Hematopoietic multipotent progenitor cell treated with erythropoietin and hydrocortisone succinate and interleukin-3 and kit ligand, for 17 days (in vitro differentiated cells): ENCODE results near the gene MAP7.
"Not testable (repeated sequence)": the region's sequence is repeated elsewhere in the genome, so short reads cannot be mapped to it uniquely, and the experiment has no call there.

Source experiments
- DNase-seq: peaks from one replicate; pipeline ENCODE4 v3.0.0-alpha.2; 2015; ENCODE audit warnings: low spot score

MAP7 gene

DNA sequence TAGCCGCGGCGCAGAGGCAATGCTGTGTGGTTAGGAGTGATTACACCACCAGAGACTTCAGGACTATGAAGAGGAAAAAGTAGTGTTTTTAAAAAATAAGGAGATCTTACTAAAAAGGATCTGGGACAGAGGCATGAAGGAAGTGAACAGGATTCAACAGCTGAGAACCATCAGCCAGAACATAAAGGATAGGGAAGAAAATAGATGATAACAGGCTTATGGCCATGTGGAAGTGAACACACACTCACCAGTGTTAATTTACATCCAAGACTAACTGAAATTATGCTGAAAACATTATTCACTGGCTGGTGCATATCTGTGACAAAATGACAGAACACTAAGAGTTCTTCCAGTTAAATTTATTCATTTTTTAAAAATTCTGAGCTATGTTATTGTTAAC lies 213.1 kb downstream of the MAP7 start:
- no peak for DNase-seq

DNA sequence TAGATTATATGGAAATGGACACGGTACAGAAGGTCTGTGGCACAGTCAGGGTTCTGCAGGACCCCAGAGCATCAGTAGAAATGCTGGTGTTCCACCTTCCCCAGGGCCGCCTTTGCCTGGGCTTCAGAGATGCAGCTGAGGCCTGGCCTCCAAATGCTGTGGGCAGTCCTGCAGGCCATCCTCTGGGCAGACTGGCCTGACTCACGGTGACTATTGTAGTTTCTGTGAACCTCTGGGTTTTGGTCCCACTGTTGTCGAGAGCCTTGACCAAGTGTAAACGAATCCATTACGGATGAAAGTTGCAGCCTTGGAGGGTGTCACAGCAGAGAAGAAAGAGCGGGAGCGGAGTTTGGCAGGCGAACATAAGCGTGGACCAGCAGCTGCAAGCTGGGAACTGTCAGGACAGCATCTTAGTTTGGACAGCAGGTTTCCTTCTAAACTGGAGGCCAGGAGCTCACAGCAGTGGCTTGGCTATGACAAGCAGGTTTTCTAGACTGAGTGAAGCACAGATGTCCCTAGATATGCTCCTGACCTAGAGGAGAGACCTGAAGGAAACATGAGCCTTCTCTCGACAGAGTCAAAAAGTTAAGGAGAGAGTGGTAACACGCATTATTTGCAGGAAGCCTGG lies 214.4 kb downstream of the MAP7 start:
- peak; percentile 38 for DNase-seq

DNA sequence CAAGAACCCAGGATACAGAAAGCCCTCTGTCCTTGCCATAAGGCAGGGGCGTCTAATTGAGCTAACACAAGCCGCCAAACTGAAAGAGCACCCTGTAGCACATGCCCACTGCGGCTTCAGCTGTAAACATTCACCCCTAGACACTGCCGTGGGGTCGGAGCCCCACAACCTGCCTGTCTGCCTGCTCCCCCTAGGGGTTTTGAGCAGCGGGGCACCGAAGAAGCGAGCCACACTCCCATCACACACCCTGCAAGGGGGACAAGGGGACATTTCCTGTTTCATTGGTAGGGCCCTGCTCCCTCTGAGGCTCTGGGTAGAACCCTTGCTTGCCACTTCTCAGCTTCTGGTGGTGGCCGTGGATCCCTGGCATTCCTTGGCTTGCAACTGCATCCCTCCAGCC lies 215.4 kb downstream of the MAP7 start:
- no peak for DNase-seq

DNA sequence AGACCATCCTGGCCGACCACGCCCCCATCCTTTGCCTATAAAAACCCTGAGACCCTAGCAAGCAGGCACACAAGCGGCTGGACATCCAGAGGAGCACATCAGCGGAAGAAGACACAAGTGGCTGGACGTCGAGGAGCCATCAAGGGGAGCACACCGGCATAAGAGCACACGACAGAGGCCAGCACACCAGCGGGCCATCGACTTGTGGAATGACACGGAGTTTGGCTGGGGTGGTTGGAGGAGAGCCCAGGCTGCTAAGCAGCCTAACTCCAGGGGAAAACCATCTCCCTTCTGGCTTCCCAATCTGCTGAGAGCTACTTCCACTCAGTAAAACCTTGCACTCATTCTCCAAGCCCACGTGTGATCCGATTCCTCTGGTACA lies 215.8 kb downstream of the MAP7 start:
- DNase-seq, result no peak

DNA sequence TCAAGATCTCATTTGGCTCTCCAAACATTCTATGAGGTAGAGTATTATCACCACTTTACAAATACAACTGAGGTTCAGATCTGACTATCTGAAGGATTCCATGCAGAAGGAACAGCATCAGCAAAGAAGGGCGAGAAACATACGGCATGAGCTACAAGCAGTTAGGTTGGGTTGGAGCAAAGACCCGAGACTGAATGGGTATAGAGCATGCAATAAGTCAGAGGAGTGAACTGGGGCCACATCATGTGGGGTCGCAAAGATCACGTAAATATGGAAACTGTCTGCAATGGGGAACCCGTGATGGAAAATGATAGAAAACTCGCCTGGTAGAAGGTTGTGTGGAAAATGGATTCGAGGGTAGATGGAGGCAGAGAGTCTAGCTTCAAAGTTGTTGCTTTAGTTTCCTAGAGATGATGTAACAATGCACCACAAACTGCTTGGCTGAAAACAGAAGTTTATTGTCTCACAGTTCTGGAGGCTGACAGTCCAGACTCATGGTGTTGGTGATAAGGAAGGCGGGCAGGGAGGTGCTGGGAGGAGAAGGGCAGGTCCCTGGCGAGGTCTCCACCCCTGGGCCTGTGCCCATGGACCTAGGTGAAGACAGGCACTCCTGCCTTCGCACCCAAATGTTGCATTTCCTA lies 216.3 kb downstream of the MAP7 start:
- peak; percentile 61 for DNase-seq

DNA sequence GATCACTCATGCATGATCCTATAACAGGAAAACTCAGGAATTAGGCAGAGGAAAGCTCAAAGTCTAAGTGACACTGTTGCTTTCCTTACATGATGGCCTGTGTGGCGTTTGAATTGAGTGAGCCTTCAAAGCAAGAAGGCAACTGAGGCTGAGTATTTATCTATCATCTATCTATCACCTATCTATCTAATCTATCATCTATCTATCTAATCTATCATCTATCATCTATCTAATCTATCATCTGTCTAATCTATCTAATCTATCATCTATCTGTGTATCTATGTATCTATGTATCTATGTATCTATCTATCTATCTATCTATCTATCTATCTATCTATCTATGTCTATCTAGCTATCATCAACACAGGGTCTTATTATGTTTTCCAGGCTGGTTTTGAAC lies 218.8 kb downstream of the MAP7 start:
- no peak for DNase-seq

DNA sequence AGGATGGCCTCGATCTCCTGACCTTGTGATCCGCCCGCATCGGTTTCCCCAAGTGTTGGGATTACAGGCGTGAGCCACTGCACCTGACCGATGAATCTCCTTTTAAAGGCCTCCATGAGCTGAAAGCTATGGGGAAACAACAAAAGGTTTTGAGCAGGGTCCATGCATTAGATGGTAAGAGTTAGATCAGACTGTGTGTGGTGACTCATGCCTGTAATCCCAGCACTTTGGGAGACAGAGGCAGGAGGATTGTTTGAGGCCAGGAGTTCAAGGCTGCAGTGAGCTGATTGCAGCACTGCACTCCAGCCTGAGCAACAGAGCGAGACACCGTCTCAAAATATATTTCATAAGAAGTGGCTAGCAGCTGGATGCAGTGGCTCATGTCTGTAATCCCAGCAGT lies 219.6 kb downstream of the MAP7 start:
- no peak for DNase-seq

DNA sequence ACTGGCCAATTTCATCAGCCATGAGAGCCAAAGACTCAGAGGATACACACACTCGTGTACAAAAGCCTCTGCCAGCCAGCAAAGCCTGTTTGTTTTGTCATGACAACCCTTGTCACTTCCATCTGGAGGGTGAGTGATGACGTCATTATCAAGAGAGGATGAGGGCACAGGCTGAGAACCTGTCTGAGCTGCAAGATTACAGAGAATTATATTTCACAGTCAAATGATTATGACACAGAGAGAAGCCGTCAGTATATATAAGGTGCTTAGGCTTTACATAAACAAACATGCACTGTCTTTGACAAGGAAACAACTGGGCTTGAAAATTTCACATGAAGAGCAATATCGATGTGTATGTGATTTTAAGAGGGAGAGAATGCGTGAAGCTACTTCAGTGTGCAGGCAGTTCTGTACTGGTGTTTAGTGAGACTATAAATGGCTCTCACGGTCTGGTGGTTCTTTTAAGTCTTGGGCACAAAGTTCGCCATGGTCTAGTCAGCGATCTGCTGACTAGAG lies 224.1 kb downstream of the MAP7 start:
- peak; percentile 54 for DNase-seq

DNA sequence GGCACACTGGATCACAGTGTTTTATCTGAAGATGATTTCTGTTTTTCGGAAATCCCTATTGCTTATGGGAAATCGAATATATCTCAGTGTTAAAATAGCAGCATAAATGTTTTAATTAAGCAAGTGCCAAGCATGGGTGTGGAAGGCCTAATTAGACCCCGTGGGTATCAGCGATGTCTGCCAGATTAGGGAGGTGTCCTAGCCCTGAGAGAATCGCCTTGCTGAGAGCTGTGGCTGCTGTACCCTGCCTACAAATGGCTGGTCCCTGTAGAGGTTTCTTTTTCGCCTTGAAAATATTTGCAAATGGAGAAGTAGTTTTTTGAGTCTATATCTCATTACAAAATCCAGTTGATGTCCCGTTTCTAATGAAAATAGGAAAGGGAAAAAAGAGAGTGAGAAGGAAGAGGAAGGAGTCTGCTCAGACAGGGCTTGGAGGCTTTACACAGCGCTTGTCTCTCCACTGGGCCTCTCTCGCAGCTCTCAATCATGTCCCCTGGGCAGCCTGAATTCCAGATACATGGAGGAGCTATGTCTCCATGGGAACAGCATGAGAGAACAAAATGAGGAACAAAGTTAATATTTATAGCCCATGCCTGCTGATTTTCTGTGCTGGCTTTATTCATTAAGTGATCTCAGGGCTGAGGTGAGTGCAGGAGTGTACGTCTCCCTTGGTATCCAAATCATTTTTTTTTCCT lies 225.4 kb downstream of the MAP7 start:
- no peak for DNase-seq

DNA sequence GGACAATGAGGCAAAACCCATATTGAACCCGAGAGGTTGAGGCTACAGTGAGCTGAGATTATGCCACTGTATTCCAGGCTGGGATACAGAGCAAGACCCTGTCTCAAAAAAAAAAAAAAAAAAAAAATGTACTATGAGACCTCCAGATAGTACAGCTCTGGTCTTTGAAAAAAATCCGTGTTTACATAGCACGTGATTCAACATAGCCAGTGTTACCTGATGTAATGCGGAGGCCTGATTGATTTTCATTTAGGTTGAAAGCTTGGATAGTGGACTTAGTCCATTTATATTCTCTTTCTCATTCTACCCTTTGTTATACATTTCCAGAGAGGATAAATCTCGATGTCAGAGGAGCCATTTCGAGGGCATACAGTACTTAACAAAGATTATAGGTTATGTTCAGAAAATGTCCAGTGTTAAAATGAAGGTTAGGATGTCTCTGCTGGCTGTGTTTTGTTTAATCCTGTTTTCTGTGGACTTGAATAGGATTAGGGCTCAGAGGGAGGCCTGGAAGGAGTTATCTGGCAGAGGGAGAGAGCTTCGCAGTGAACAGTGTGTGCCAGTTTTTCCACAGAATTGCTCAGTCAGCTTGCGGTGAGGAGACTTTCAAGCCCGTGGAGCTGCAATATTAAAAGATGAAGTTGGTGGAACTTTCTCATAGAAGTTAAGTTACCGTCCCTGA lies 226.7 kb downstream of the MAP7 start:
- DNase-seq, result no peak

DNA sequence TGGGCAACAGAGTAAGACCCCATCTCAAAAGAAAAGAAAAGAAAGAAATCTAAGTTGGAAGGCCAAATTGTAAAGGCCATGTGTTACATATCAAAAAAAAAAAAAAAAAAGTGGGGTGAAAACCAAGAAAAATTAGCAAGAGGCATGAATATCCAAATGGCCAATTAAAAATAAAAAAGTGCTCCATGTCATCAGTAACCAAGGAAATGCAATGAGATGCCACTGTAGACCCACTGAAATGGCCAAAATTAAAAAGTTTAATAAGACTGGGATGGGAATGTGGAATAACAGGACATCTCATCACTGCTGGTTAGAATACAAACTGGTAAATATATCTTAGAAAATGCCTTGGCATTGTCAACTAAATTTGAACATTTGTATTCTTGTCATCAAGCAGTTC lies 230.5 kb downstream of the MAP7 start:
- DNase-seq, result no peak

DNA sequence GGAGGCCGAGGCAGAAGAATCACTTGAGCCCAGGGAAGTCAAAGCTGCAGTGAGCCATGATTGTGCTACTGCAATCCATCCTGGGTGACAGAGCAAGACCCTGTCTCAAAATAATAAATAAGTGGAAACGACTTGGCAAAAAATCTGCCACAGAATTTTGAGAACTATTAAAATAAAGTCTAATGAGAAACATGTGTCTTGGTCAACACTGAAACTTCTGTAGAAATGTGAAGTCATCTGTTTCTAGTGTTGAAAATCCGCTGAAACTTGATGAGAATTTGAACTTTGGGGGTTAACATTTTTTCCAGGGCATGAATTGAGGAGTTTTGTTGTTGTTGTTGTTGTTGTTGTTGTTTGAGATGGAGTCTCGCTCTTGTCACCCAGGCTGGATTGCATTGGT lies 231.5 kb downstream of the MAP7 start:
- DNase-seq, result no peak

DNA sequence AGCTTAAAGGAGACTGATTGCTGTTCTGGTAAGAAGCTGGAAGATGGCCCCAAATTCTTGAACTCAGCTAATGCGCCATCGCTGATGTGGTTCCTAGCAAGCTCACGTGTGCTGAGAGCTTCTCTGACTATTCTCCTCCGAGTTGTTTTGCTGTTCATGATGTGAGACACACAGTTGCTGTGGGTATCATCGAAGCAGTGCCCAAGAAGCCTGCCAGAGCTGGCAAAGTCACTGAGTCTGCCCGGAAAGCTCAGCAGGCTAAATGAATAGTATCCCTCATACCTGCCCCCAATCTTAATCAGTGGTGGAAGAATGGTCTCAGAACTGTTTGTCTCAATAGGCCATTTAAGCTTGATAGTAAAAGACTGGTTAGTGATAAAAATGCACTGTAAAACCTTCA lies 232.3 kb downstream of the MAP7 start:
- no peak for DNase-seq

DNA sequence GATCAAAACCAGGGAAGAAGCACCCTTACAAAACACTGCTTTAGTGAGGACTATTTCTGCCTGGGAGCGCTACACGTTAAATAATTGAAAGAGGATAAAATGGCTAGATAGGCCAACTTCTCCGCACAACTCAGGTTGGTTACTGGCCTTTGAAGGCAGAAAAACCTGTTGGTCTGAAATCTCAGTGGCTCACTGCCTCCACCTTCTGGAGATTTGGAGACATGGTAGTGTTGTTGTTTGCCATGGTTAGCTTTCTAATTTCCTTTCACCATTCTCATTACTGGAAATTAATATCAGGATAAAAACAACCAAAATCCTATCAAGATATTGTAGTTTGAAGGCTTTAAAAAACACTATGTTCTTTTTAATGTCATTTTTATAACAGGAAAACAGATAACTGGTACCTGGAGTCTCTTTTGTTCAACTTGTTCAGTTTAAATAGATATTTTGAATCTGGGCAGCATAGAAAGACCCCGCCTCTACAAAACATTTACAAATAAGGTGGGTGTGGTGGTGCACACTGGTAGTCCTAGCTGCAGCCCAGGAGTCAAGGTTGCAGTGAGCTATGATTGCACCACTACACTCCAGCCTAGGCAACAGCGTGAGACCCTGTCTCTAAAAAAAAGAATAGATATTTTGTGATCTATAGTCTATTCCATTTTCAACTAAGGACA lies 233.1 kb downstream of the MAP7 start:
- peak; percentile 81 for DNase-seq

DNA sequence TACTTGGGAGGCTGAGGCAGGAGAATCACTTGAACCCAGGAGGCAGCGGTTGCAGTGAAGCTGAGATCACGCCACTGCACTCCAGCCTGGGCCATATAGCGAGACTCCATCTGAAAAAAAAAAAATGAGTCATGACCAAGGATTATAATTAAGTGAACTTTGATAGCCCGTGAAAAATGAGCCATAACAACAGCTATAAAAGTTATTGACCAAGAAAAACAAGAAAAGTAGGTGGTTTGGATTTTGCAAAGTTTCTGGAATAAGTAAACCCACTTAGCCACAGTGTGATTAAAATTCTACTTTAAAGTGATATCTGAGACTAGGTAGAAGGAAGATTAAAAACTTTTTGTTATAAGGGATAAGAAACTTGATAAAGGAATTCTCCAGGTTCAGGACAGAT lies 234.6 kb downstream of the MAP7 start:
- no peak for DNase-seq

DNA sequence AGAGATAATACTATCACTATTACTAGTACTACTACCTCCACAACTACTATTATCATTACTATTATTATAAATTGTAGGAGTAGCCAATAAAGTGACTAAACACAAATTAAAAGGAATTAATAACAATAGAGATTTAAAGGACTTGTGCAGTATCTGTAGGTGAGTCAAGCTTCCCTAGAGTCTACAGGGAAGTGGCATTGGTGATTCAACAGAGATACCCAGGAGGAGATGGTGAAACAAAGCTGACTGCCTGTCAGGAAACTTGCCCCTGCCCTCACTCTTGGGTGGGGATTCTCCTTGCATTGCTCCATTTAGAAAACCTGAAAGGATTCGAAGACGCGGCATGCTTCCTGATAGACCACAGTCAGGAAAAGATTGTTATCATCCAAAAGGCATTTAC lies 237.2 kb downstream of the MAP7 start:
- DNase-seq, result no peak

DNA sequence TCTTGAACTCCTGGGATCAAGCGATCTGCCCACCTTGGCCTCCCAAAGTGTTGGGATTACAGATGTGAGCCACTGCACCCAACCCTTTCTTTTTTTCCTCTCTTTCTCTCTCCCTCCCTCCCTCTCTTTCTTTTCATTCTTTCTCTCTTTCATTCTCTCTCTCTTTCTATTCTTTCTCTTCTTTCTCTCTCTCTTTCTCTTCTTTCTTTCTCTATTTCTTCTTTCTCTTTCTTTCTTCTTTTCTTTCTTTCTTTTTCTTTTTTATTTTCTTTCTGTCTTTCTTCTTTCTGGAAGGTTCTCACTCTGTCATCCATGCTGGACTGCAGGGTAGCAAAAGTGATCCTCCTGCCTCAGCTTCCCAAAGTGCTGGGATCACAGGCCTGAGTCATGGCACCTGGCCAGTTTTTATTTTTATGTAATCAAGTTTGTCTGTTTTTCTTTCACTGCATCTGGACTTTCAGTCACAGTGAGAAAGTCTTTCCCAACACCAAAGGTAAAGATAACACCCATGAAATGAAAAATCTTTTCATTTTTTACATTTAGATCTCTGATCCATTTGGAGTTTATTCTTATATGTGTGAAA lies 240.4 kb downstream of the MAP7 start:
- DNase-seq, result no peak

DNA sequence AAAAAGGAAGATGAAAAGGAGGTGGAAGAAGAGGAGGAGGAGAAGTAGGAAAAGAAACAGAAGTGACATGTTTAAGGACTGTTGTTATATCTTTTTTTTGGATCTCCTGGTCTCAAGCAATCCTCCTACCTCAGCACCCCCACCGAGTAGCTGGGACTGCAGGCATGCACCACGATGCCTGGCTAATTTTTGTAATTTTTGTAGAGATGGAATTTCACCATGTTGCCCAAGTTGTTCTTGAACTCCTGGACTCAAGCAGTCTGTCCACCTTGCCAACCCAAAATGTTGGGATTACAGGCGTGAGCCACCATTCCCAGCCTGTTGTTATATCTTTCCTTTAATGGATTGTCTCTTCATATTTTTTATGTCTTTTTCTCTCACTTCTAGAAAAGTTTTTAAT lies 241.1 kb downstream of the MAP7 start:
- DNase-seq, result no peak

DNA sequence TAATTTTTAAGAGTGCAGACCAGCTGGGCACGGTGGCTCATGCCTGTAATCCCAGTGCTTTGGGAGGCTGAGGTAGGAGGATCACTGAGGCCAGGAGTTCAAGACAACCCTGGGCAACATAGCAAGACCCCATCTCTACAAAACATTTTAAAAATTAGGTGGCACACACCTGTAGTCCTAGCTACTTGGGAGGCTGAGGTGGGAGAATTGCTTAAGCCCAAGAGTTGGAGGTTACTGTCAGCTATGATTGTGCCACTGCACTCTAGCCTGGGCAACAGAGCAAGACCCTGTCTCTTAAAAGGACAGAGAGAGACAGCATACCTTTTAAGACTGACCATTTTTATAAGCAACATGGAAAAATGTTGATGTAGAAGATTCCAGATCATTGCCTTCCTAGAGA lies 241.8 kb downstream of the MAP7 start:
- DNase-seq, result not testable (repeated sequence)

DNA sequence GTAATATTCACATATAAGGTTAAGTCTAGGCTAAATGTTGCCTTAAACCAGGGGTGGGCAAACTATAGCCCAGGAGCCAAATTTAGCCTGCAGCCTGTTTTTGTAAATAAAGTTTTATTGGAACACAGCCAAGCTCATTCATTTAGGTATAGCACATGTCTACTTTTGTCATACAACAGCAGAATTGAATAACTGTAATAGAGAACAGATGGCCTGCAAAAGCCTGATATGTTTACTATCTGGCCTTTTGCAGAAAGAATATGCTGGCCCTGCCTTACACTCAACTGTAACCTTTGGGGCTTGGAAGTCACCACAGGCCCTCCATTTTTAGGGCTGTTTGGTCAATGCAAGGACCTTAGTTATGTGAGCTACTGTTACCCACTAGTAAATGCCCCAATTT lies 242.9 kb downstream of the MAP7 start:
- DNase-seq, result no peak

DNA sequence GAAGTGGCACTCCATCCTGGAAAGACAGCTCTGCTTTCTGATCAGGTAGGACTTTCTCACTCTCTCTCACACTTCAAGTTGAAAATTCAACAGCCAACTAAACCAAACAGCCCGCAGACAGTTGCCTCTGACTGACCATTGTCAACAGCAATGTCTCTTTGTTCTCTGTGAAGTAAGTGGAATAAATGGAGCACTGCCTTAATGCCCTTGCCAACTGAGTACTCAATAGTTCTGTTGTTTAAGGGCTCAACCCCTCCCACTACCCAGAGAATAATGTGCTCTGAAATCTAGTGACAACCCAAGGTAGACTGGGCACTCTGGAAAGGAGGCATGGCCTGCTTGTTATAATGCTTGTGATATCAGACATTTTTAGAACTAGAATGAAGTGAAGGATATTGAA lies 243.8 kb downstream of the MAP7 start:
- no peak for DNase-seq

DNA sequence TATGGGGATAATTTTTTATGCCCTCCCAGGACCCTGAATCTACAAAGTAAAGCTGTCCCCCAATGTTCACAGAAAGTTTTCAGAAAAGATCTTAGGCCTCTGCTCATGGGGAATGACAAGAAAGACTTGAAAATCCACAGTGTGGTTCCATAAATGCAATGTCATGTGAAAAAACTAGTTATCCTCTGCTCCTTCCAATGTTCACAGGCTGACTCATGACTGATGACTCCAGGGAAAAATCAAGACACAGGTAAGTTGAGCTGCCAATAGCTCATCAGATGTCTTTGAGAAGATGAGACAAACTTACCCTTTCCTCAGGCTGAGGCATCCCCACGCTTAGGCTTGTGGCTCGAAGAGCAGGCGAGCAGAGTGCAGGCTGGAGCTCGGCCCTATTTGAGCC lies 245.8 kb downstream of the MAP7 start:
- DNase-seq, result no peak
